Right atrium auricular region (tissue), 2 donors: Measurements from ENCODE around the gene POU2AF3. TPM values are rescaled to one million over a fixed set of nuclear protein-coding genes. Genes with fewer than 3 reads are reported as not detected.
"Not testable (repeated sequence)": the region's sequence is repeated elsewhere in the genome, so short reads cannot be mapped to it uniquely, and the experiment has no call there.

ENCODE experiments used
- DNase-seq: peaks from one replicate; pipeline ENCODE4 v3.0.0-alpha.2; 2019; ENCODE audit warnings: low spot score
- H3K27ac ChIP-seq, 2 donors: fragments of 200-600 bp; sonication (generic); 1 replicate in 1 of 2; 2 replicates in 1 of 2; pipeline ENCODE4 v1.5.1; 2016 to 2019
- H3K27me3 ChIP-seq, 2 donors: fragments of 200-600 bp; sonication (generic); one replicate each; pipeline versions ENCODE4 v1.5.1 to v1.6.0; 2017 to 2019
- H3K36me3 ChIP-seq: fragments of 200-600 bp; sonication (generic); one replicate; pipeline ENCODE4 v1.5.1; 2016
- H3K4me1 ChIP-seq, 2 donors: fragments of 200-600 bp; sonication (generic); one replicate each; pipeline versions ENCODE4 v1.5.1 to v1.6.0; 2017 to 2019
- H3K4me3 ChIP-seq, 2 donors: fragments of 200-600 bp; sonication (generic); 1 replicate in 1 of 2; 2 replicates in 1 of 2; pipeline ENCODE4 v1.5.1; 2017 to 2019; ENCODE audit warnings: mild to moderate bottlenecking in 1 of 2, moderate library complexity in 1 of 2
- H3K9me3 ChIP-seq, 2 donors: fragments of 200-600 bp; sonication (generic); one replicate each; pipeline ENCODE4 v1.5.1; 2019
- total RNA-seq, 2 donors: library from RNA; depleted of rRNA; stranded (reverse); fragments of >200 nt; gene quantifications; one replicate each; pipeline ENCODE4 v1.1.0, GENCODE V29; 2016
- TF ChIP-seq, protein P1 (sequence below), 2 donors: fragments of 200-600 bp; sonication (generic); IDR thresholded peaks; one replicate each; pipeline ENCODE4 v1.5.1; 2019; ENCODE audit warnings: antibody characterized with exemption in 2 of 2

The POU2AF3 gene
- total RNA-seq, 2 donors from 2014 or later = 0.47 TPM; not detected in 1

DNA sequence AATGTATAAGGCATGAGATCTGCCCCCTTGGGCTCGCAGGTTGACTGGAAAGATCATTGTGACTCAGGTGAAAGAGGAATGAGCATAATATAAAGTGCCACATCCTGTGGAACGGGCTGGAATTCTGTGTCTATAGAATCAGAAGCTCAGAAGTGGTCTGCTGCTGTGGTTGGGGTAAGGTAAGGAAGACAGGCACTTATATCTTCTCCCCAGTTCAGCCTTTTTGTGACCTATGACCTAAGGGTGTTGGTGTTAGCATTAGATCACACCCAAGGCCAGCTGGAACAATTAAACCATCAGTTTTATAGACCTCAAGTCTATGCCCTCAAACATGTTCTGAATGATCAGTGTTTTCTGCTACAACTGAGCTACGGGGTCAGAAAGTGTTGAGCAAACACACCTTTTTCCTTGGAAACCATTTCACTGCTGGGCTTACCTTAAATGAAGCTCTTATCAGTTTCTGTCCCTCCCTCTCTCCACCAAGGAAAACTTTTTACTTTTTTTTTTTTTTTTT, 15.7 kb upstream of the POU2AF3 start:
- no peaks in the 10 kb centered on the region for H3K36me3 ChIP-seq
- H3K4me1 ChIP-seq = peaks cover 0 to 6% of the 10 kb centered on the region in 2 donors
- H3K4me3 ChIP-seq = no peak overlapping the region
- H3K27me3 ChIP-seq = no peaks in the 10 kb centered on the region
- H3K9me3 ChIP-seq = no peaks in the 10 kb centered on the region
- TF ChIP-seq, protein P1, sequence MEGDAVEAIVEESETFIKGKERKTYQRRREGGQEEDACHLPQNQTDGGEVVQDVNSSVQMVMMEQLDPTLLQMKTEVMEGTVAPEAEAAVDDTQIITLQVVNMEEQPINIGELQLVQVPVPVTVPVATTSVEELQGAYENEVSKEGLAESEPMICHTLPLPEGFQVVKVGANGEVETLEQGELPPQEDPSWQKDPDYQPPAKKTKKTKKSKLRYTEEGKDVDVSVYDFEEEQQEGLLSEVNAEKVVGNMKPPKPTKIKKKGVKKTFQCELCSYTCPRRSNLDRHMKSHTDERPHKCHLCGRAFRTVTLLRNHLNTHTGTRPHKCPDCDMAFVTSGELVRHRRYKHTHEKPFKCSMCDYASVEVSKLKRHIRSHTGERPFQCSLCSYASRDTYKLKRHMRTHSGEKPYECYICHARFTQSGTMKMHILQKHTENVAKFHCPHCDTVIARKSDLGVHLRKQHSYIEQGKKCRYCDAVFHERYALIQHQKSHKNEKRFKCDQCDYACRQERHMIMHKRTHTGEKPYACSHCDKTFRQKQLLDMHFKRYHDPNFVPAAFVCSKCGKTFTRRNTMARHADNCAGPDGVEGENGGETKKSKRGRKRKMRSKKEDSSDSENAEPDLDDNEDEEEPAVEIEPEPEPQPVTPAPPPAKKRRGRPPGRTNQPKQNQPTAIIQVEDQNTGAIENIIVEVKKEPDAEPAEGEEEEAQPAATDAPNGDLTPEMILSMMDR (IDR thresholded peaks at IDR 0.05) = no peak
- no peak overlapping the region for H3K27ac ChIP-seq
- no peak for DNase-seq

DNA sequence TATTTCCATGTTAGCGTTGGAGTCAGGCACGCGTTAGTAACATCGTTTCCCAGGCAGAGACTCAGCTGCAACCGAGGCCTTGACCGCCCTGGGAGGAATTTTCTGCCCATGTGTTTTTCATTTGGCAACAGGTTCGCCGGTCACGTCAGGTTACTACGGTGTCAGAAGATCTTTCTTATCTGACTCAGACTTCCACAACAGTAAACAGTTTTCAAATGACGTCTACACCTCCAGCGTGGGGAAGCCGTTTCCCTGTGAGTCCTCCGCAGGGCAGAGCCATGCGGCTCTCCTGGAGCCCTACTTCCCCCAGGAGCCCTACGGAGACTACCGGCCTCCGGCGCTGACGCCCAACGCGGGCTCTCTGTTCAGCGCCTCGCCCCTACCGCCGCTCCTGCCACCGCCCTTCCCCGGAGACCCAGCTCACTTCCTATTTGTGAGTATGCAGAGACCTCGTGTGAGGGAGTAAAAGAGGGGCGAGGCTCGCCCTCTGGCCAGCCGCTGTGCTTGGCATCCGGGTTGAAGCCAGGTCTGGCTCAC, 14.3 kb upstream of the POU2AF3 start:
- no peaks in the 10 kb centered on the region for H3K27me3 ChIP-seq
- no peak overlapping the region for H3K27ac ChIP-seq
- H3K4me3 ChIP-seq = no peak overlapping the region
- peaks cover 0 to 6% of the 10 kb centered on the region in 2 donors for H3K4me1 ChIP-seq
- no peaks in the 10 kb centered on the region for H3K36me3 ChIP-seq
- no peak for DNase-seq
- no peaks in the 10 kb centered on the region for H3K9me3 ChIP-seq
- TF ChIP-seq, protein P1 (IDR thresholded peaks at IDR 0.05) = no peak

DNA sequence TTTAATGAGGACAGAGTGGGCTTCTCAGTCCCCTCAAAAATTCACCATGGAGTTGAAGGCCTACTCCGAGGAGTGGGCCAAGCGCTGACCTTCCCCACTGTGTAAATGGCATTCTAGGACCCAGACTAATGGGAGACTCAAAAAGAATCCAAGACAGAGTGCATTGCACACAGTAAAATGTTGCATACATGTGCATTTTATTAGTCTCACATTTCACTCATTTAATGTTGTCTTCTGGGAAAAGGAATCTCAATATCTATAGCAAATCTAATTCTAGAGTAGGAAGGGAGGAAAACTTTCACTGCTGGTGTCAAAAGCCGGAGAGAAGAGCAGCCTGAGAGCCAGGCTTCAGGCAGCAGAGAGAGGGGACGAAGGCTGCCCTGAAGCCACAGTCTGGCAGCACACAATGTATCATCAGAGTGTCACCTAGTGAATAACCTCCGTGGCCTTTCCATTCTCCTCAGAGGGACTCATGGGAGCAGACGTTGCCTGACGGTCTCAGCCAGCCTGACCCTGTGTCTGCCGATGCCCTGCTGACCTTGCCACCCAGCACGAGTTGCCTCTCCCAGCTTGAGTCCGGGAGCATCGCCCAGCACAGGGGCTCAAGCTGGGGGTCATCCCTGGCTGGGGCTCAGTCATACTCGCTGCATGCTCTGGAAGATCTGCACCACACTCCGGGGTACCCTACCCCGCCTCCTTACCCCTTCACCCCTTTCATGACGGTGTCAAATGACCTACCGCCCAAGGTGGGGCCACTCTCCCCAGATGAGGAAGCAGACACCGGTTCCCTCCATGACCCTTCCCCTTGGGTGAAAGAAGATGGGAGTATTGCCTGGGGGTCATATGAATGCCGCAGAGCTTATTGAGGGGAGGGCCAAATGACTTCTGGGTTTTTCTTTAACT, 12.9 kb upstream of the POU2AF3 start:
- Histone ChIP-seq H3K36me3 (no peaks in the 10 kb centered on the region), H3K4me3 (no peak overlapping the region), H3K9me3 (no peaks in the 10 kb centered on the region), H3K27ac (no peak overlapping the region), H3K27me3 (no peaks in the 10 kb centered on the region), H3K4me1 (peaks cover 0 to 6% of the 10 kb centered on the region in 2 donors)
- TF ChIP-seq, protein P1 (IDR thresholded peaks at IDR 0.05) = no peak
- no peak for DNase-seq

DNA sequence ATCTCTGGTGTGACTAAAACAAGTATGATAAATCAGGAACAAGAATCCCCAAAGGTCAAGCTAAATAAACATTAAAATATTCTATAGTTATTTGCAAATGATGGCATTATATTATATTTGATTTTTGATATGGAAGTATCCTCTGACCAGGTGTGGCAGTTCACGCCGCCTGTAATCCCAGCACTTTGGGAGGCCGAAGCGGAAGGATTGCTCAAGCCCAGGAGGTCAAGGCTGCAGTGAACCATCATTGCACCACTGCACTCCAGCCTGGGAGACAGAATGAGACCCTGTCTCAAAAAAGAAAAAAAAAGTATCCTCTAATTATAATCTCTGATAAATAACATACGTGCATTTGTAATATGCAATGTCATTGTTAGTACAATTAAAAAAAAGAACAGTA, 6.6 kb upstream of the POU2AF3 start:
- no peaks in the 10 kb centered on the region for H3K4me1 ChIP-seq
- no peaks in the 10 kb centered on the region for H3K36me3 ChIP-seq
- TF ChIP-seq, protein P1 (IDR thresholded peaks at IDR 0.05) = no peak
- no peak overlapping the region for H3K27ac ChIP-seq
- H3K9me3 ChIP-seq = no peaks in the 10 kb centered on the region
- no peak for DNase-seq
- no peak overlapping the region for H3K4me3 ChIP-seq
- H3K27me3 ChIP-seq = no peaks in the 10 kb centered on the region

DNA sequence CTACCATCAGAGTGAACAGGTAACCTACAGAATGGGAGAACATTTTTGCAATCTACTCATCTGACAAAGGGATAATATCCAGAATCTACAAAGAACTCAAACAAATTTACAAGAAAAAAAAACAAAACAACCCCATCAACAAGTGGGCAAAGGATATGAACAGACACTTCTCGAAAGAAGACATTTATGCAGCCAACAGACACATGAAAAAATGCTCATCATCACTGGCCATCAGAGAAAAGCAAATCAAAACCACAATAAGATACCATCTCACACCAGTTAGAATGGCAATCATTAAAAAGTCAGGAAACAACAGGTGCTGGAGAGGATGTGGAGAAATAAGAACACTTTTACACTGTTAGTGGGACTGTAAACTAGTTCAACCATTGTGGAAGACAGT, 5.9 kb upstream of the POU2AF3 start:
- not testable (repeated sequence) for H3K9me3 ChIP-seq, H3K27ac ChIP-seq, DNase-seq

DNA sequence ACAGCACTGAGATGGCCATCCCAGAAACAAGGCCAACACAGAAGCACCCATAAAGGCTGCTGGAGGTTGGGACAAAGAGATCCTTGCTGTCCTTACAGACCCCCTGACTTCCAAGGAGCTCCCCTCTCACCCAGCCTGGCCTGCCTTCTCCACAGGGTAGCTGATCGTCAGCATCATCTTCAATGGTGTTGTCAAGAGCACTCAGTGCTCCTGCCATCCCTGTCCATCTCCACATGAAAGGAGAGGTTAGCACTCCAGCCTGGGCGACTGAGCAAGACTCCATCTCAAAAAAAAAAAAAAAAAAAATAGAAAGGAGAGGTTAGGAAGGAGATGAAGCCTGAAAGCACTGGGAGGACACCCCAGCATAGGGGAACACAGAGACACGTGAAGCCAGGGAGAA, 2.1 kb upstream of the POU2AF3 start:
- Histone ChIP-seq H3K4me3 (no peak overlapping the region), H3K27ac (no peak overlapping the region), H3K36me3 (no peaks in the 10 kb centered on the region), H3K9me3 (no peaks in the 10 kb centered on the region), H3K4me1 (peaks cover 0 to 18% of the 10 kb centered on the region in 2 donors), H3K27me3 (no peaks in the 10 kb centered on the region)
- TF ChIP-seq, protein P1 (IDR thresholded peaks at IDR 0.05) = no peak
- no peak for DNase-seq

More for the DNA sequence above, 5.9 kb upstream of the POU2AF3 start:
- not testable (repeated sequence) for H3K36me3 ChIP-seq, H3K4me3 ChIP-seq, H3K4me1 ChIP-seq, H3K27me3 ChIP-seq
